Measurements from ENCODE around the gene SPHK1. TPM values are rescaled to one million over a fixed set of nuclear protein-coding genes. Genes with fewer than 3 reads are reported as not detected.

Gene SPHK1
- polyA plus RNA-seq, 1 of the 3 experiments (the other 2 are of a cell fraction): 12.3 TPM

DNA sequence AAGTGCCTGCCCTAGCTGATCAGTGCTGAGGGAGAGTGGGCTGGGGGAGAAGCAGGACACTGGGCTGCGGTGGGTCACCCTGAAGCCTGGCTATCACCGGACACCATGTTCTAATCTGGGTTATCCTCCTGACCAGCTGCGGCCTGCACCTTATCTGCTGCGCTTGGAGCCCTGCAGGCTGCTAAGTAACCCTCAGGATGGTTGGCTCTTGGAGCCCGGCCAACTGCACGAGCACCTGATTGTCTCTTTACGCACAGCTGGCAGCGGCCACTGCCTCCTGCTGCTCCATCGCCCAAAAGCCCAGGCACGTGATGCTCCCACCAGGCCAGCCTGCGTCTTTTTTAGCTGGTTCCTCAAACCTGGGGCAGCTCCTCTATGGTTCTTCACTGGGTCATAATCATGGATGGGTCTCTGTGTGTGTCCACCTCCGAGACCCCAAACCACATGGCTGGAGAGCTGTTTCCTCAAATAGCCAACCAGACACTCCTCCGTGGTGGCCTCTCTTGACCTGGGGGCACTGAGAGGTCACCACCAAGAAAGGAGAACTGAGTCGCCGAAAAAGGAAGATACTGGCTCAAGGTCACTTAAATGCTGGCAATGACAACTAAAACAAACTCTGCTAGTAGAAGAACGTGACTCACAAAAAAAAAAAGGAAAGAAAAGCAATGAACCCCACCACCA, 21.7 kb downstream of the SPHK1 start:
- no peaks in the 10 kb centered on the region for H3K9me2 ChIP-seq
- peaks cover 42% of the 10 kb centered on the region for H4K20me1 ChIP-seq (ENCODE audit: insufficient read depth)
- H3K27ac ChIP-seq (ENCODE audit: low read depth in 2 of 2, low read length in 1 of 2): peak overlapping the region in 1 of 2 experiments; percentile 65; a peak in 2 of 4 replicates
- H3K4me2 ChIP-seq: no peak overlapping the region
- no peaks in the 10 kb centered on the region for H3F3A ChIP-seq (replicated peaks; ENCODE audit: insufficient read depth)
- H3K4me3 ChIP-seq (ENCODE audit: low read depth in 2 of 2, low read length in 1 of 2): no peak overlapping the region
- no peaks in the 10 kb centered on the region for H3K9me3 ChIP-seq
- no peak overlapping the region for H2AFZ ChIP-seq (ENCODE audit: low read depth)
- 87% methylated on average over 16 of the region's 16 CpGs for WGBS (ENCODE audit: low lambda C conversion rate)
- peaks cover 0 to 16% of the 10 kb centered on the region in 2 experiments; a peak in 2 of 4 replicates for H3K4me1 ChIP-seq (ENCODE audit: control insufficient read depth in 1 of 2, insufficient read depth in 2 of 2, low read depth in 1 of 2, low read length in 1 of 2)
- no peak overlapping the region for H3K9ac ChIP-seq
- CTCF ChIA-PET: interaction anchor here (0.7 to 14.7 kb wide), 16 partner anchors 8 to 256 kb away, joined by 3 to 242 read pairs (median 7); partner anchors contain the start of genes AANAT, PRPSAP1, RHBDF2 and SPHK1
- peaks cover 15% of the 10 kb centered on the region; the same call in 1 of the 2 replicates for H3K79me2 ChIP-seq (ENCODE audit: insufficient read depth)
- no peaks in the 10 kb centered on the region for H3K27me3 ChIP-seq (ENCODE audit: insufficient read depth)
- H3K36me3 ChIP-seq (replicated peaks in 1 of 2; ENCODE audit: control insufficient read depth in 1 of 2, insufficient read depth in 2 of 2, low read length in 1 of 2): peaks cover 32% of the 10 kb centered on the region in 2 experiments
- POLR2A ChIA-PET: interaction anchor here (0.8 to 2.0 kb wide), 4 partner anchors 8 to 53 kb away, joined by 3 to 9 read pairs (median 6); partner anchors contain the start of genes PRPSAP1 and UBE2O
- peak; percentile 92 for DNase-seq
- no peak for TF ChIP-seq REST (IDR thresholded peaks at IDR 0.05; ENCODE audit: low read depth, low read length)
- no peak for TF ChIP-seq MEF2A (IDR thresholded peaks at IDR 0.05; ENCODE audit: borderline replicate concordance, low read depth)
- peak in 1 of 2 experiments; percentile 88; a peak in 2 of 4 replicates for TF ChIP-seq EP300 (IDR thresholded peaks at IDR 0.05; ENCODE audit: borderline replicate concordance in 1 of 2, low read depth in 1 of 2, low read length in 1 of 2)
- TF ChIP-seq USF1 (IDR thresholded peaks at IDR 0.05; ENCODE audit: borderline replicate concordance, low read depth): no peak; the same call in 1 of the 2 replicates
- TF ChIP-seq GABPA (IDR thresholded peaks at IDR 0.05; ENCODE audit: low read depth): no peak
- no peak for TF ChIP-seq IRF3 (IDR thresholded peaks at IDR 0.05; ENCODE audit: low read depth, low read length)
- TF ChIP-seq RAD21 (IDR thresholded peaks at IDR 0.05; ENCODE audit: low read length): peak; percentile 26; the same call in 1 of the 2 replicates
- no peak for TF ChIP-seq PBX3 (IDR thresholded peaks at IDR 0.05)
- no peak for TF ChIP-seq NRF1 (IDR thresholded peaks at IDR 0.05; ENCODE audit: low read depth, low read length)
- no peak for TF ChIP-seq SMC3 (IDR thresholded peaks at IDR 0.05; ENCODE audit: low read depth, low read length)
- no peak for TF ChIP-seq ZBTB33 (IDR thresholded peaks at IDR 0.05; ENCODE audit: borderline replicate concordance, low read depth)
- no peak for TF ChIP-seq POLR2AphosphoS5 (IDR thresholded peaks at IDR 0.05; ENCODE audit: low read depth, low read length)
- peak; percentile 44; the same call in 1 of the 2 replicates for TF ChIP-seq USF2 (IDR thresholded peaks at IDR 0.05; ENCODE audit: borderline replicate concordance, low read depth, low read length)
- no peak for TF ChIP-seq TEAD4 (IDR thresholded peaks at IDR 0.05; ENCODE audit: borderline replicate concordance, insufficient read depth)
- TF ChIP-seq RXRA (IDR thresholded peaks at IDR 0.05; ENCODE audit: borderline replicate concordance, low read depth): no peak
- TF ChIP-seq GATA2 (CRISPR knock-in tag; IDR thresholded peaks at IDR 0.05): peak; percentile 97
- TF ChIP-seq EZH2phosphoT487 (IDR thresholded peaks at IDR 0.05; ENCODE audit: borderline replicate concordance, low read depth): no peak
- TF ChIP-seq, protein P1, sequence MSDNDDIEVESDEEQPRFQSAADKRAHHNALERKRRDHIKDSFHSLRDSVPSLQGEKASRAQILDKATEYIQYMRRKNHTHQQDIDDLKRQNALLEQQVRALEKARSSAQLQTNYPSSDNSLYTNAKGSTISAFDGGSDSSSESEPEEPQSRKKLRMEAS (IDR thresholded peaks at IDR 0.05; ENCODE audit: low read depth): no peak
- no peak for TF ChIP-seq FOXM1 (IDR thresholded peaks at IDR 0.05; ENCODE audit: low read depth)
- no peak for TF ChIP-seq FOXJ3 (CRISPR knock-in tag; IDR thresholded peaks at IDR 0.05)
- TF ChIP-seq RFX5 (IDR thresholded peaks at IDR 0.05; ENCODE audit: low read length): no peak
